Tibial artery (tissue), 4 donors: ENCODE data around the gene ST6GALNAC1.
"Not testable (repeated sequence)": the region's sequence is repeated elsewhere in the genome, so short reads cannot be mapped to it uniquely, and the experiment has no call there.

Source experiments
- DNase-seq, 2 donors: peaks; one replicate each; pipeline ENCODE4 v3.0.0-alpha.2; 2019
- H3K27ac ChIP-seq, 2 donors: fragments of 200-600 bp; sonication (generic) in 1 of 2; 1 replicate in 1 of 2; 2 replicates in 1 of 2; pipeline ENCODE4 v1.5.1; 2018 to 2019; ENCODE audit warnings: mild to moderate bottlenecking in 1 of 2
- H3K27me3 ChIP-seq, 2 donors: fragments of 200-600 bp; sonication (generic) in 1 of 2; one replicate each; pipeline versions ENCODE4 v1.5.1 to v1.6.0; 2016 to 2019
- H3K36me3 ChIP-seq, 3 donors: fragments of 200-600 bp; sonication (generic) in 2 of 3; one replicate each; pipeline ENCODE4 v1.5.1; 2016 to 2019; ENCODE audit warnings: mild to moderate bottlenecking in 2 of 3
- H3K4me1 ChIP-seq, 4 donors: fragments of 200-600 bp; sonication (generic) in 2 of 4; 1 replicate in 3 of 4; 2 replicates in 1 of 4; pipeline ENCODE4 v1.5.1; 2016 to 2019
- H3K4me3 ChIP-seq, 2 donors: fragments of 200-600 bp; sonication (generic) in 1 of 2; 1 replicate in 1 of 2; 2 replicates in 1 of 2; pipeline ENCODE4 v1.5.1; 2018 to 2019; ENCODE audit warnings: mild to moderate bottlenecking in 2 of 2
- H3K9me3 ChIP-seq, 3 donors: fragments of 200-600 bp; sonication (generic) in 1 of 3; one replicate each; pipeline ENCODE4 v1.5.1; 2016 to 2019
- CTCF ChIP-seq, 2 experiments: fragments of 200-600 bp in 1 of 2; fragments of 450-650 bp in 1 of 2; IDR thresholded peaks; one replicate each; pipeline ENCODE4 v1.5.1; 2017 to 2019; ENCODE audit warnings: antibody characterized with exemption in 2 of 2, mild to moderate bottlenecking in 1 of 2, moderate library complexity in 1 of 2
- intact Hi-C: fragments of 100-400 bp; cut with DNase I; formaldehyde crosslinking; loops from one replicate; pipeline ENCODE4 v1.15.0; 2023; ENCODE audit warnings: low total_unique reads

Gene ST6GALNAC1

GRCh38 chr17:76626442-76626841, 17.1 kb downstream of the ST6GALNAC1 start:
- TF ChIP-seq CTCF (IDR thresholded peaks at IDR 0.05) = no peak
- H3K4me3 ChIP-seq = no peak overlapping the region

GRCh38 chr17:76625496-76625895, 18.1 kb downstream of the ST6GALNAC1 start:
- no peak for DNase-seq
- Histone ChIP-seq H3K36me3 (no peaks in the 10 kb centered on the region), H3K4me3 (no peak overlapping the region), H3K9me3 (no peaks in the 10 kb centered on the region), H3K27ac (no peak overlapping the region), H3K4me1 (peaks cover 0 to 7% (median 0%) of the 10 kb centered on the region in 4 donors), H3K27me3 (peaks cover 0 to 39% of the 10 kb centered on the region in 2 donors)
- TF ChIP-seq CTCF (IDR thresholded peaks at IDR 0.05) = no peak
- intact Hi-C loops = loop anchor here (10.0 kb wide), 1 partner anchor 89 kb away; the partner anchor contains the start of gene MXRA7

More at GRCh38 chr17:76626442-76626841, 17.1 kb downstream of the ST6GALNAC1 start:
- Histone ChIP-seq H3K4me1 (peaks cover 0 to 7% (median 0%) of the 10 kb centered on the region in 4 donors), H3K9me3 (no peaks in the 10 kb centered on the region), H3K27ac (no peak overlapping the region), H3K27me3 (peaks cover 0 to 37% of the 10 kb centered on the region in 2 donors), H3K36me3 (no peaks in the 10 kb centered on the region)
- intact Hi-C loops = loop anchor here (2.0 to 10.0 kb wide), 2 partner anchors 88 to 104 kb away; partner anchors contain the start of gene MXRA7
- DNase-seq = no peak

- intact Hi-C loops = loop anchor here (10.0 kb wide), 1 partner anchor 91 kb away; the partner anchor contains the start of gene MXRA7
- H3K9me3 ChIP-seq = no peaks in the 10 kb centered on the region
- H3K27me3 ChIP-seq = peaks cover 0 to 33% of the 10 kb centered on the region in 2 donors
- DNase-seq = peak; percentile 57 to 77
- H3K4me1 ChIP-seq = peaks cover 0 to 7% (median 0%) of the 10 kb centered on the region in 4 donors
- no peak overlapping the region for H3K27ac ChIP-seq
- TF ChIP-seq CTCF (IDR thresholded peaks at IDR 0.05) = peak; percentile 85 to 96
- no peak overlapping the region for H3K4me3 ChIP-seq
- H3K36me3 ChIP-seq = no peaks in the 10 kb centered on the region
Measured at GRCh38 chr17:76623271-76624146, 20.0 kb downstream of the ST6GALNAC1 start.

- Histone ChIP-seq H3K36me3 (no peaks in the 10 kb centered on the region), H3K4me1 (no peaks in the 10 kb centered on the region), H3K4me3 (no peak overlapping the region), H3K9me3 (no peaks in the 10 kb centered on the region), H3K27me3 (peaks cover 0 to 4% of the 10 kb centered on the region in 2 donors), H3K27ac (no peak overlapping the region)
- DNase-seq = no peak
- no peak for TF ChIP-seq CTCF (IDR thresholded peaks at IDR 0.05)
- intact Hi-C loops = no loop called here
Measured at GRCh38 chr17:76617838-76618237, 25.7 kb downstream of the ST6GALNAC1 start.

GRCh38 chr17:76614912-76615617, 28.5 kb downstream of the ST6GALNAC1 start:
- H3K4me3 ChIP-seq = no peak overlapping the region
- no peaks in the 10 kb centered on the region for H3K27me3 ChIP-seq
- H3K9me3 ChIP-seq = no peaks in the 10 kb centered on the region
- no peak for DNase-seq
- H3K4me1 ChIP-seq = no peaks in the 10 kb centered on the region
- intact Hi-C loops = no loop called here
- no peak for TF ChIP-seq CTCF (IDR thresholded peaks at IDR 0.05)
- H3K36me3 ChIP-seq = no peaks in the 10 kb centered on the region
- H3K27ac ChIP-seq = no peak overlapping the region

- intact Hi-C loops, DNase-seq, H3K9me3 ChIP-seq: not testable (repeated sequence)
Measured at GRCh38 chr17:76614064-76614759, 29.3 kb downstream of the ST6GALNAC1 start.

More at GRCh38 chr17:76614064-76614759, 29.3 kb downstream of the ST6GALNAC1 start:
- H3K4me3 ChIP-seq, H3K27me3 ChIP-seq, H3K36me3 ChIP-seq, H3K4me1 ChIP-seq, H3K27ac ChIP-seq: not testable (repeated sequence)
